H1 (cell line): ENCODE measurements around the gene LAMC1. TPM values are rescaled to one million over a fixed set of nuclear protein-coding genes. Genes with fewer than 3 reads are reported as not detected.

Experiments
- CTCF ChIA-PET: fragments of 300-600 bp; sonication (Branson Sonifier 250); formaldehyde crosslinking; loops from one replicate; lab custom pipeline; 2021; ENCODE audit not compliant: partially characterized antibody; lab: Charles Lee
- POLR2A ChIA-PET: fragments of 300-600 bp; sonication (Branson Sonifier 250); formaldehyde crosslinking; loops from one replicate; lab custom pipeline; 2021; ENCODE audit warnings: inconsistent platforms; ENCODE audit not compliant: partially characterized antibody; lab: Charles Lee
- DNase-seq, 2 experiments: peaks; one replicate each; pipeline versions ENCODE4 v3.0.0 to v3.0.0-alpha.2; 2010 to 2022; ENCODE audit warnings: low spot score in 2 of 2, low read depth in 1 of 2, mixed read lengths in 1 of 2
- FAIRE-seq: peaks from 2 replicates; lab custom pipeline; 2011; peaks lifted over from hg19 to GRCh38; lab: Jason Lieb, UNC
- H2AFZ ChIP-seq: 2 replicates; pipeline ENCODE4 v1.8.1; 2012; ENCODE audit warnings: low read length, inconsistent platforms
- H2AK5ac ChIP-seq: 2 replicates; pipeline ENCODE4 v1.6.1; 2013; ENCODE audit warnings: low read depth, low read length
- H2BK120ac ChIP-seq: replicated peaks from 2 replicates; pipeline ENCODE3; 2013; ENCODE audit warnings: low read depth, low read length, inconsistent platforms
- H2BK12ac ChIP-seq: 2 replicates; pipeline ENCODE4 v1.6.1; 2013; ENCODE audit warnings: low read depth, low read length
- H2BK15ac ChIP-seq: 2 replicates; pipeline ENCODE4 v1.6.1; 2013; ENCODE audit warnings: low read length
- H2BK20ac ChIP-seq: 2 replicates; pipeline ENCODE4 v1.6.1; 2013; ENCODE audit warnings: low read length
- H2BK5ac ChIP-seq: 2 replicates; pipeline ENCODE4 v1.6.1; 2013; ENCODE audit warnings: low read depth, low read length
- H3K14ac ChIP-seq: 2 replicates; pipeline ENCODE4 v1.6.1; 2013; ENCODE audit warnings: inconsistent platforms; ENCODE audit not compliant: insufficient read length
- H3K18ac ChIP-seq: 2 replicates; pipeline ENCODE4 v1.6.1; 2013; ENCODE audit warnings: low read length; ENCODE audit errors: extremely low read depth
- H3K23ac ChIP-seq: 2 replicates; pipeline ENCODE4 v1.6.1; 2013; ENCODE audit warnings: inconsistent platforms; ENCODE audit not compliant: insufficient read length
- H3K23me2 ChIP-seq: 2 replicates; pipeline ENCODE4 v1.6.1; 2013; ENCODE audit warnings: low read depth, low read length
- H3K27ac ChIP-seq: 2 replicates; pipeline ENCODE4 v1.6.1; 2011; ENCODE audit warnings: low read depth, low read length, inconsistent platforms
- H3K27me3 ChIP-seq, 4 experiments: replicated peaks in 1 of 4; 1 replicate in 1 of 4; 2 replicates in 3 of 4; pipeline versions ENCODE4 v1.6.1 to v1.8.1; 2011 to 2013; ENCODE audit warnings: low read length in 3 of 4, mild to moderate bottlenecking in 3 of 4, inconsistent platforms in 2 of 4, mixed read lengths in 2 of 4, moderate library complexity in 1 of 4; ENCODE audit not compliant: control insufficient read depth in 3 of 4, insufficient read depth in 3 of 4; ENCODE audit errors: extremely low read depth in 1 of 4
- H3K36me3 ChIP-seq, 4 experiments: 2 replicates each; pipeline versions ENCODE4 v1.6.1 to v1.8.1; 2011 to 2013; ENCODE audit warnings: mild to moderate bottlenecking in 4 of 4, low read length in 3 of 4, moderate library complexity in 2 of 4, control low read depth in 1 of 4, inconsistent platforms in 1 of 4; ENCODE audit not compliant: insufficient read depth in 4 of 4, control insufficient read depth in 2 of 4
- H3K4ac ChIP-seq: replicated peaks from 2 replicates; pipeline ENCODE3; 2013; ENCODE audit warnings: low read length, low read depth, mixed read lengths, inconsistent platforms; ENCODE audit not compliant: insufficient read length
- H3K4me1 ChIP-seq, 4 experiments: replicated peaks in 1 of 4; 1 replicate in 1 of 4; 2 replicates in 3 of 4; pipeline versions ENCODE4 v1.6.1 to v1.8.1; 2011 to 2013; ENCODE audit warnings: low read length in 3 of 4, inconsistent platforms in 2 of 4, mixed read lengths in 1 of 4; ENCODE audit not compliant: insufficient read depth in 4 of 4, control insufficient read depth in 3 of 4
- H3K4me2 ChIP-seq, 2 experiments: 2 replicates each; pipeline versions ENCODE4 v1.6.1 to v1.8.1; 2011 to 2013; ENCODE audit warnings: low read depth in 2 of 2, low read length in 2 of 2, control low read depth in 1 of 2, inconsistent platforms in 1 of 2, mild to moderate bottlenecking in 1 of 2; ENCODE audit not compliant: insufficient read depth in 1 of 2
- H3K4me3 ChIP-seq, 4 experiments: fragments of 200-600, 300-600 bp in 1 of 4; sonication (generic), shearing (Covaris generic), sonication (Bioruptor Twin) in 1 of 4; 2 replicates each; pipeline versions ENCODE4 v1.5.1 to v1.8.1; 2011 to 2016; ENCODE audit warnings: low read length in 4 of 4, low read depth in 3 of 4, control low read depth in 2 of 4, inconsistent platforms in 2 of 4, mild to moderate bottlenecking in 2 of 4, mixed read lengths in 1 of 4, moderate library complexity in 1 of 4; ENCODE audit not compliant: insufficient read depth in 2 of 4; ENCODE audit errors: extremely low read depth in 1 of 4
- H3K56ac ChIP-seq: replicated peaks from 2 replicates; pipeline ENCODE3; 2013; ENCODE audit warnings: low read depth, mild to moderate bottlenecking, mixed read lengths, low read length, inconsistent platforms; ENCODE audit not compliant: insufficient read length
- H3K79me1 ChIP-seq: 2 replicates; pipeline ENCODE4 v1.6.1; 2013; ENCODE audit warnings: low read depth, low read length, control low read depth
- H3K79me2 ChIP-seq, 2 experiments: 2 replicates each; pipeline versions ENCODE4 v1.6.1 to v1.8.1; 2012 to 2013; ENCODE audit warnings: low read length in 2 of 2, mild to moderate bottlenecking in 2 of 2, inconsistent platforms in 1 of 2; ENCODE audit not compliant: insufficient read depth in 2 of 2, control insufficient read depth in 1 of 2
- H3K9ac ChIP-seq, 4 experiments: replicated peaks in 1 of 4; 1 replicate in 1 of 4; 2 replicates in 3 of 4; pipeline versions ENCODE4 v1.6.1 to v1.8.1; 2011 to 2013; ENCODE audit warnings: low read depth in 3 of 4, low read length in 3 of 4, control low read depth in 2 of 4, mild to moderate bottlenecking in 2 of 4, moderate library complexity in 2 of 4, inconsistent platforms in 1 of 4; ENCODE audit errors: extremely low read depth in 1 of 4
- H3K9me3 ChIP-seq, 2 experiments: 2 replicates each; pipeline versions ENCODE4 v1.6.1 to v1.8.1; 2012 to 2013; ENCODE audit warnings: mild to moderate bottlenecking in 2 of 2, moderate library complexity in 2 of 2, control low read depth in 1 of 2, inconsistent platforms in 1 of 2, low read depth in 1 of 2, low read length in 1 of 2, mixed read lengths in 1 of 2; ENCODE audit not compliant: insufficient read depth in 2 of 2
- H4K20me1 ChIP-seq, 2 experiments: replicated peaks in 1 of 2; 2 replicates each; pipeline versions ENCODE3 to v1.8.1; 2011 to 2013; ENCODE audit warnings: inconsistent platforms in 2 of 2, low read length in 2 of 2, mild to moderate bottlenecking in 1 of 2; ENCODE audit not compliant: insufficient read depth in 2 of 2, control insufficient read depth in 1 of 2
- H4K5ac ChIP-seq: 2 replicates; pipeline ENCODE4 v1.6.1; 2013; ENCODE audit warnings: low read length, low read depth, mixed read lengths, inconsistent platforms; ENCODE audit not compliant: insufficient read length
- H4K8ac ChIP-seq: 2 replicates; pipeline ENCODE4 v1.8.0; 2013; ENCODE audit warnings: mild to moderate bottlenecking, moderate library complexity, low read length, inconsistent platforms; ENCODE audit not compliant: insufficient read depth; ENCODE audit errors: extremely low read depth
- H4K91ac ChIP-seq: replicated peaks from 2 replicates; pipeline ENCODE3; 2013; ENCODE audit warnings: low read length, mixed read lengths, inconsistent platforms; ENCODE audit not compliant: insufficient read length
- MAFK ChIP-seq: IDR thresholded peaks from 2 replicates; pipeline ENCODE4 v1.6.1; 2012; ENCODE audit warnings: low read depth, mild to moderate bottlenecking, improper control_type of control experiment, low read length
- TAF7 ChIP-seq: optimal IDR thresholded peaks from 2 replicates; pipeline ENCODE3; 2011; ENCODE audit warnings: low read depth, mild to moderate bottlenecking, inconsistent platforms, low read length, moderate library complexity, borderline replicate concordance
- WGBS, 2 experiments: shearing (Covaris generic) in 1 of 2; methylation state at CpG; one replicate each; pipeline versions ENCODE4 v1.1.6 to v1.1.7; 2013 to 2015; ENCODE audit warnings: low lambda C conversion rate in 2 of 2, mixed read lengths in 2 of 2, inconsistent platforms in 1 of 2, low coverage in 1 of 2, missing lambda C conversion rate in 1 of 2; ENCODE audit not compliant: insufficient replicate concordance in 2 of 2, insufficient coverage in 1 of 2, insufficient read length in 1 of 2; ENCODE audit errors: extremely low coverage in 1 of 2, missing lambda C conversion rate in 1 of 2; 5-methylcytosine and 5-hydroxymethylcytosine counted together
- polyA plus RNA-seq, 7 experiments: library from polyadenylated mRNA; depleted of rRNA in 3 of 7; stranded (reverse) in 5 of 7; unstranded in 2 of 7; fragments of >200 nt in 5 of 7; fragments of 200-250 nt in 2 of 7; gene quantifications; 1 replicate in 5 of 7; 2 replicates in 1 of 7; 4 replicates in 1 of 7; pipeline versions ENCODE4 v1.2.1 to v1.2.3, GENCODE V29; 2011 to 2013; ENCODE audit warnings: missing spikeins in 2 of 7, mixed read lengths in 2 of 7
- total RNA-seq: library from RNA; stranded (reverse); fragmentation: NEBNext Ultra II Directional; extraction: Animal tissue kit (Norgen Biotek cat#: 25700); gene quantifications from 2 replicates; pipeline ENCODE4 v1.2.1, GENCODE V29; 2021

Gene LAMC1
- total and polyA plus RNA-seq, 2 of the 8 experiments (the other 6 are each of a cell fraction or from before 2014, with no cell fraction given): 47.6 to 90.3 TPM

- peaks cover 0 to 3% of the 10 kb centered on the region in 2 experiments for H4K20me1 ChIP-seq
- no peak overlapping the region for H4K91ac ChIP-seq
- no peak overlapping the region for H2AK5ac ChIP-seq
- H3K4me3 ChIP-seq: no peak overlapping the region
- no peak overlapping the region for H4K5ac ChIP-seq
- H3K23ac ChIP-seq: no peak overlapping the region
- H3K79me2 ChIP-seq: peaks cover 0 to 22% of the 10 kb centered on the region in 2 experiments; a peak in 1 of 4 replicates
- no peak for FAIRE-seq
- ChIA-PET POLR2A (interaction anchor here (1.0 kb wide), 1 partner anchor 10 kb away, joined by 3 read pairs; no protein-coding TSS in a partner anchor), CTCF (interaction anchor here (0.6 to 1.3 kb wide), 3 partner anchors 8 to 136 kb away, joined by 3 to 7 read pairs (median 5); no protein-coding TSS in a partner anchor)
- H3K23me2 ChIP-seq: no peaks in the 10 kb centered on the region
- peaks cover 3% of the 10 kb centered on the region; the same call in 1 of the 2 replicates for H3K79me1 ChIP-seq
- no peak overlapping the region for H3K4ac ChIP-seq
- H3K14ac ChIP-seq: no peak overlapping the region
- H3K18ac ChIP-seq: no peak overlapping the region
- H2AFZ ChIP-seq: no peak overlapping the region
- no peaks in the 10 kb centered on the region for H3K36me3 ChIP-seq
- H3K56ac ChIP-seq: no peak overlapping the region
- H3K27ac ChIP-seq: no peak overlapping the region
- DNase-seq: no peak
- no peak for TF ChIP-seq TAF7
- TF ChIP-seq MAFK: no peak
- no peak overlapping the region for H2BK20ac ChIP-seq
- no peak overlapping the region for H2BK5ac ChIP-seq
- H2BK15ac ChIP-seq: no peak overlapping the region
- H3K9ac ChIP-seq: no peak overlapping the region
- H3K4me2 ChIP-seq: no peak overlapping the region
- peaks cover 0 to 8% (median 6%) of the 10 kb centered on the region in 4 experiments; a peak in 5 of 7 replicates for H3K4me1 ChIP-seq
- H4K8ac ChIP-seq: no peak overlapping the region
- H3K27me3 ChIP-seq: no peaks in the 10 kb centered on the region
- no peaks in the 10 kb centered on the region for H3K9me3 ChIP-seq
- H2BK120ac ChIP-seq: no peak overlapping the region
- 96% methylated on average over 2 of the region's 2 CpGs; no CpG with 5 or more reads in 1 of the 2 experiments for WGBS, 2 experiments
- H2BK12ac ChIP-seq: no peak overlapping the region
Observed at GRCh38 chr1:183092350-183092749, 69.1 kb downstream of the LAMC1 start.
